ENCODE results near the gene UQCRC2.

DNA sequence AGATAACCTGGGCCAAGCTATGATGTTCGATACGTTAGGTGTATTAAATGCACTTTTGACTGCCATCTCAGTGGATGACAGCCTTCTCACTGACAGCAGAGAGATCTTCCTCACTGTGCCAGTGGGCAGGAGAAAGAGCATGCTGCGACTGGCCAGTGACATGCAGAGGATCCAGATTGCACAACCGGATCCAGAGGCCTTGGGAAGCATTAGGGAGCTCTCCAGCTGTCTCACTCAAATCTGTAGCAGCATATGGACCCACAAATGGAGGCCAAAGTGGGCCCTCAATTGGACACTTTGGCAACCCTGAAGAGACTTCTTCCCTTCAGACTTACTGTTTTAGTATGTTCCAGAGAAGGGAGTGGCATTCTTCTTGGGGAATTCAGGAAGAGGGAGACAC lies 26.9 kb downstream of the UQCRC2 start:
- TF ChIP-seq GLIS2 (tag by site-specific recombination; IDR thresholded peaks at IDR 0.05): no peak
- TF ChIP-seq ZBTB1 (tag by site-specific recombination; IDR thresholded peaks at IDR 0.05): no peak
- TF ChIP-seq, protein P1, sequence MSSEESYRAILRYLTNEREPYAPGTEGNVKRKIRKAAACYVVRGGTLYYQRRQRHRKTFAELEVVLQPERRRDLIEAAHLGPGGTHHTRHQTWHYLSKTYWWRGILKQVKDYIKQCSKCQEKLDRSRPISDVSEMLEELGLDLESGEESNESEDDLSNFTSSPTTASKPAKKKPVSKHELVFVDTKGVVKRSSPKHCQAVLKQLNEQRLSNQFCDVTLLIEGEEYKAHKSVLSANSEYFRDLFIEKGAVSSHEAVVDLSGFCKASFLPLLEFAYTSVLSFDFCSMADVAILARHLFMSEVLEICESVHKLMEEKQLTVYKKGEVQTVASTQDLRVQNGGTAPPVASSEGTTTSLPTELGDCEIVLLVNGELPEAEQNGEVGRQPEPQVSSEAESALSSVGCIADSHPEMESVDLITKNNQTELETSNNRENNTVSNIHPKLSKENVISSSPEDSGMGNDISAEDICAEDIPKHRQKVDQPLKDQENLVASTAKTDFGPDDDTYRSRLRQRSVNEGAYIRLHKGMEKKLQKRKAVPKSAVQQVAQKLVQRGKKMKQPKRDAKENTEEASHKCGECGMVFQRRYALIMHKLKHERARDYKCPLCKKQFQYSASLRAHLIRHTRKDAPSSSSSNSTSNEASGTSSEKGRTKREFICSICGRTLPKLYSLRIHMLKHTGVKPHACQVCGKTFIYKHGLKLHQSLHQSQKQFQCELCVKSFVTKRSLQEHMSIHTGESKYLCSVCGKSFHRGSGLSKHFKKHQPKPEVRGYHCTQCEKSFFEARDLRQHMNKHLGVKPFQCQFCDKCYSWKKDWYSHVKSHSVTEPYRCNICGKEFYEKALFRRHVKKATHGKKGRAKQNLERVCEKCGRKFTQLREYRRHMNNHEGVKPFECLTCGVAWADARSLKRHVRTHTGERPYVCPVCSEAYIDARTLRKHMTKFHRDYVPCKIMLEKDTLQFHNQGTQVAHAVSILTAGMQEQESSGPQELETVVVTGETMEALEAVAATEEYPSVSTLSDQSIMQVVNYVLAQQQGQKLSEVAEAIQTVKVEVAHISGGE (tag by site-specific recombination; conservative IDR thresholded peaks at IDR 0.05; ENCODE audit: low read depth): no peak
- TF ChIP-seq REST (tag by site-specific recombination; IDR thresholded peaks at IDR 0.05): no peak
- TF ChIP-seq ZNF274 (IDR thresholded peaks at IDR 0.05; ENCODE audit: low read length): no peak
- no peak for TF ChIP-seq ZNF274 (tag by site-specific recombination; IDR thresholded peaks at IDR 0.05; ENCODE audit: borderline replicate concordance)
- TF ChIP-seq CTCF (tag by site-specific recombination; IDR thresholded peaks at IDR 0.05): no peak
